K562 (cell line): ENCODE measurements around the gene TFRC. TPM values are rescaled to one million over a fixed set of nuclear protein-coding genes. Genes with fewer than 3 reads are reported as not detected.

Experiments
- ATAC-seq: fragments of 200-7000 bp; cut with Tn5 transposase; 3 replicates; pipeline ENCODE4 v1.9.1; 2020; ENCODE audit warnings: moderate library complexity
- BruUV-seq: library from RNA; stranded (reverse); fragments of 400-500 nt; replicated peaks from 2 replicates; lab custom pipeline; 2021; lab: Mats Ljungman, UMichigan
- CTCF ChIA-PET: fragments of 300-600 bp; formaldehyde crosslinking; extraction: SDS; loops from one replicate; lab custom pipeline; 2021; ENCODE audit warnings: low intra/inter-chr PET ratio; lab: Yijun Ruan, JAX
- POLR2A ChIA-PET: fragments of 300-600, 350-650 bp; sonication (Branson Sonifier 250); formaldehyde crosslinking; extraction: SDS; loops from one replicate; lab custom pipeline; 2021; ENCODE audit warnings: antibody characterized with exemption, inconsistent platforms; lab: Yijun Ruan, JAX
- DNase-seq, 4 experiments: peaks; one replicate each; pipeline versions ENCODE4 v3.0.0 to v3.0.0-alpha.2; 2011 to 2018; ENCODE audit warnings: low spot score in 3 of 4, mixed read lengths in 3 of 4; ENCODE audit errors: extremely low read depth in 1 of 4
- FAIRE-seq: peaks from 2 replicates; lab custom pipeline; 2011; peaks lifted over from hg19 to GRCh38; lab: Jason Lieb, UNC
- H2AFZ ChIP-seq: 2 replicates; pipeline ENCODE4 v1.6.0; 2011; ENCODE audit warnings: low read depth, low read length, control low read depth, inconsistent platforms
- H3K27ac ChIP-seq: fragments of 200-600 bp; 3 replicates; pipeline ENCODE4 v1.8.0; 2011; ENCODE audit warnings: low read depth, mild to moderate bottlenecking, control low read depth, inconsistent platforms, low read length, moderate library complexity, mixed read lengths; ENCODE audit errors: extremely low read depth
- H3K27me3 ChIP-seq, 2 experiments: fragments of 300-600 bp in 1 of 2; 2 replicates in 1 of 2; 3 replicates in 1 of 2; pipeline versions ENCODE4 v1.6.0 to v1.8.0; 2011; ENCODE audit warnings: inconsistent platforms in 2 of 2, low read length in 2 of 2, mild to moderate bottlenecking in 1 of 2, mixed read lengths in 1 of 2, moderate library complexity in 1 of 2; ENCODE audit not compliant: control insufficient read depth in 2 of 2, insufficient read depth in 2 of 2
- H3K36me3 ChIP-seq: fragments of 300-600 bp; 3 replicates; pipeline ENCODE4 v1.8.0; 2011; ENCODE audit warnings: mild to moderate bottlenecking, low read length, inconsistent platforms; ENCODE audit not compliant: control insufficient read depth, insufficient read depth
- H3K4me1 ChIP-seq, 2 experiments: fragments of 200-600 bp in 1 of 2; replicated peaks in 1 of 2; 2 replicates in 1 of 2; 3 replicates in 1 of 2; pipeline versions ENCODE4 v1.5.1 to v1.8.0; 2011; ENCODE audit warnings: inconsistent platforms in 2 of 2, low read length in 2 of 2, mild to moderate bottlenecking in 1 of 2, mixed read lengths in 1 of 2, moderate library complexity in 1 of 2; ENCODE audit not compliant: control insufficient read depth in 2 of 2, insufficient read depth in 2 of 2
- H3K4me2 ChIP-seq: 2 replicates; pipeline ENCODE4 v1.6.1; 2011; ENCODE audit warnings: low read length, control low read depth, inconsistent platforms, mixed read lengths; ENCODE audit not compliant: insufficient read depth
- H3K4me3 ChIP-seq: fragments of 200-600 bp; sonication (generic), shearing (Covaris generic); 2 replicates; pipeline ENCODE4 v1.5.1; 2016; ENCODE audit warnings: control low read depth, inconsistent platforms
- H3K79me2 ChIP-seq: fragments of 200-600 bp; 3 replicates; pipeline ENCODE4 v1.8.0; 2011; ENCODE audit warnings: low read length, inconsistent platforms; ENCODE audit not compliant: control insufficient read depth, insufficient read depth
- H3K9ac ChIP-seq, 2 experiments: 2 replicates each; pipeline versions ENCODE4 v1.6.0 to v1.6.1; 2011; ENCODE audit warnings: low read depth in 2 of 2, low read length in 2 of 2, control low read depth in 1 of 2, inconsistent platforms in 1 of 2, mild to moderate bottlenecking in 1 of 2, mixed read lengths in 1 of 2; ENCODE audit not compliant: insufficient read depth in 1 of 2
- H3K9me1 ChIP-seq: one replicate; pipeline ENCODE4 v1.6.0; 2011; ENCODE audit warnings: inconsistent platforms, mild to moderate bottlenecking, low read length, moderate library complexity; ENCODE audit not compliant: control insufficient read depth, insufficient read depth
- H3K9me3 ChIP-seq: replicated peaks from 2 replicates; pipeline ENCODE4 v1.5.1; 2011; ENCODE audit warnings: low read depth, low read length, inconsistent platforms; ENCODE audit not compliant: control insufficient read depth, insufficient read depth
- H4K20me1 ChIP-seq: replicated peaks from 2 replicates; pipeline ENCODE4 v1.6.1; 2011; ENCODE audit warnings: low read length, inconsistent platforms, mixed read lengths; ENCODE audit not compliant: control insufficient read depth, insufficient read depth
- CHCHD3 ChIP-seq: fragments of 250-450 bp; sonication (Bioruptor Pico); IDR thresholded peaks from 2 replicates; pipeline ENCODE4 v2.1.2; 2022; ENCODE audit warnings: mild to moderate bottlenecking
- KDM4B ChIP-seq, 2 experiments: fragments of 450-650 bp in 1 of 2; sonication (generic) in 1 of 2; IDR thresholded peaks; 2 replicates each; pipeline ENCODE4 v1.6.1; 2016 to 2017; ENCODE audit warnings: borderline replicate concordance in 2 of 2, antibody characterized with exemption in 1 of 2, low read depth in 1 of 2, mild to moderate bottlenecking in 1 of 2
- PCBP2 ChIP-seq: fragments of 200-400 bp; formaldehyde crosslinking; IDR thresholded peaks from 2 replicates; pipeline ENCODE4 v1.6.1; 2018; ENCODE audit warnings: low read length, low read depth, mild to moderate bottlenecking, moderate library complexity; ENCODE audit not compliant: poor library complexity, severe bottlenecking
- POLR2A ChIP-seq: fragments of 450-650 bp; conservative IDR thresholded peaks from 2 replicates; pipeline ENCODE4 v1.6.1; 2016
- SUPT5H ChIP-seq: fragments of 450-650 bp; IDR thresholded peaks from 2 replicates; pipeline ENCODE4 v1.6.1; 2016
- WGBS: fragments of 100-300 bp; shearing (Covaris generic); methylation state at CpG from one replicate; pipeline ENCODE4 v1.1.6; 2016; ENCODE audit warnings: low coverage, mixed read lengths; ENCODE audit not compliant: insufficient coverage; ENCODE audit errors: missing lambda C conversion rate; 5-methylcytosine and 5-hydroxymethylcytosine counted together
- in situ Hi-C: fragments of 300-500 bp; cut with MboI; formaldehyde crosslinking; loops from 4 replicates; pipeline ENCODE4 v1.15.0; 2018; ENCODE audit warnings: inconsistent platforms, mixed read lengths
- intact Hi-C: fragments of 100-400 bp; cut with micrococcal nuclease; formaldehyde crosslinking; loops from 2 replicates; pipeline ENCODE4 v1.14.2; 2022
- polyA plus RNA-seq, 8 experiments: library from polyadenylated mRNA; depleted of rRNA in 4 of 8; stranded (reverse) in 5 of 8; unstranded in 3 of 8; fragments of >200 nt; fragmentation: Nextera tagmentation in 2 of 8; fragmentation: Illumina TruSeq in 1 of 8; extraction: Ambion mirVana in 2 of 8; extraction: Trizol in 1 of 8; gene quantifications; 2 replicates each; pipeline versions ENCODE4 v1.2.1 to v1.2.3, GENCODE V29; 2011 to 2014; ENCODE audit warnings: inconsistent platforms in 1 of 8, missing spikeins in 1 of 8
- total RNA-seq, 7 experiments: library from RNA; depleted of rRNA in 6 of 7; stranded (reverse); fragments of >200 nt in 6 of 7; fragmentation: Illumina TruSeq in 2 of 7; extraction: Trizol in 2 of 7; gene quantifications; 2 replicates each; pipeline versions ENCODE4 v1.2.1 to v1.2.3, GENCODE V29; 2011 to 2021; ENCODE audit warnings: low replicate concordance in 1 of 7

The TFRC gene
- total and polyA plus RNA-seq, 9 of the 15 experiments (the other 6 are each of a cell fraction or from before 2014, with no cell fraction given) = 149 to 679 (median 332) TPM

DNA sequence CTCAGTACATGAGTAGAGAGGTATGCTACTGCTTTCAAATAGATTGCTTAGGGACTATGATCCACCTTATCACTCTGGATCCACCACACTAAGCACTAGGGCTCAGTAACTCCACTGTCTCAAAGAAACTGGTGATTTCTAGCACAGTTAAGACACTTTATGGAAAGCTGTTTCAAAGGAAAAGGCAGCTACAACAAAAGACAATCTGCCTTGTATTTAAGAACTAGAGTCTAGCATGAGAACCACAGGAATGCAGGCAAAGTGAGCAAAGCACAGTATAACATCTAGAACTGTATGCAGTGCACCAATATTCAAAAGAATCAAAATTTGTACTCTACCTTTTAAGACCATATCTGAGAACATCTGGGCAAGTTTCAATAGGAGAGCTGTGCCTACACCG, 17.9 kb downstream of the TFRC start:
- Histone ChIP-seq H3K4me3 (no peak overlapping the region), H2AFZ (no peak overlapping the region), H3K9me3 (no peaks in the 10 kb centered on the region), H3K9me1 (no peaks in the 10 kb centered on the region), H3K79me2 (peaks cover 77% of the 10 kb centered on the region), H3K9ac (no peak overlapping the region), H3K4me1 (no peaks in the 10 kb centered on the region), H3K27me3 (no peaks in the 10 kb centered on the region), H3K36me3 (peaks cover 98% of the 10 kb centered on the region), H3K4me2 (no peak overlapping the region), H3K27ac (no peak overlapping the region), H4K20me1 (peaks cover 20% of the 10 kb centered on the region; the same call in 1 of the 2 replicates)
- no TSS peak for BruUV-seq
- in situ Hi-C loops (no loop called here), intact Hi-C loops (no loop called here)
- WGBS = 91% methylated on average over 1 of the region's 1 CpG
- CTCF ChIA-PET = no interaction called here
- TF ChIP-seq CHCHD3 (CRISPR knock-in tag) (0 out of 2 replicates have a peak, but pooled peaks have one; percentile 29), POLR2A (0 out of 2 replicates have a peak, but pooled peaks have one; percentile 31), KDM4B (IDR thresholded peaks at IDR 0.05; ENCODE audit: borderline replicate concordance in 2 of 2, low read depth in 1 of 2) (no peak)
- POLR2A ChIA-PET = interaction anchor here (0.5 to 5.3 kb wide), 12 partner anchors 8 to 139 kb away, joined by 3 to 25 read pairs (median 3); no protein-coding TSS in a partner anchor
- DNase-seq (no peak), FAIRE-seq (no peak), ATAC-seq (no peak)

DNA sequence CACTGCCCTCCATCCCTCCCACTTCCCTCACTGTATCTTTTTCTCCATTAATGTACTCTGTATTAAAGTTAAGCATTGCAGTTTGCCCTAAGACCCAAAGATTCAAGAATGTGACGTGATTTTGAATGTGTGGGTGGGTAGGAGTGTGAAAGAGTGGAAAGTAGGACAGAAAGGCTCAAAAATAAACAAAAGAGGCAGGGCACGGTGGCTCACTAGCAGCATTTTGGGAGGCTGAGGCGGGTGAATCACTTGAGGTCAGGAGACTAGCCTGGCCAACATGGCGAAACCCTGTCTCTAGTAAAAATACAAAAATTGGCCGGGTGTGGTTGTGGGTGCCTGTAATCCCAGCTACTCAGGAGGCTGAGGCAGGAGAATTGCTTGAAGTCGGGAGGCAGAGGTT, 18.4 kb downstream of the TFRC start:
- H2AFZ ChIP-seq = no peak overlapping the region
- no peaks in the 10 kb centered on the region for H3K27me3 ChIP-seq
- peaks cover 74% of the 10 kb centered on the region for H3K79me2 ChIP-seq
- no peak overlapping the region for H3K9ac ChIP-seq
- 96% methylated on average over 6 of the region's 6 CpGs for WGBS
- in situ Hi-C loops = no loop called here
- H3K4me3 ChIP-seq = no peak overlapping the region
- no peak overlapping the region for H3K4me2 ChIP-seq
- H4K20me1 ChIP-seq = peaks cover 20% of the 10 kb centered on the region; the same call in 1 of the 2 replicates
- intact Hi-C loops = no loop called here
- H3K36me3 ChIP-seq = peaks cover 98% of the 10 kb centered on the region
- CTCF ChIA-PET = no interaction called here
- TF ChIP-seq POLR2A (peak; percentile 54), SUPT5H (peak; percentile 37), PCBP2 (no peak)
- BruUV-seq = no TSS peak
- ATAC-seq (no peak), DNase-seq (no peak), FAIRE-seq (no peak)
- H3K27ac ChIP-seq = no peak overlapping the region
- POLR2A ChIA-PET = interaction anchor here (0.6 to 5.3 kb wide), 7 partner anchors 8 to 82 kb away, joined by 3 to 25 read pairs (median 3); no protein-coding TSS in a partner anchor
- no peaks in the 10 kb centered on the region for H3K9me3 ChIP-seq
- no peaks in the 10 kb centered on the region for H3K9me1 ChIP-seq
- H3K4me1 ChIP-seq = no peaks in the 10 kb centered on the region
